Stimulated activated CD8-positive, alpha-beta memory T cell treated with anti-CD3 and anti-CD28 coated beads, Interleukin-7, amount 100 ng/mL, for 1 hour (primary cell): ENCODE measurements around the gene RAB8B.
"Not testable (repeated sequence)": the region's sequence is repeated elsewhere in the genome, so short reads cannot be mapped to it uniquely, and the experiment has no call there.

Source experiments
- DNase-seq, 2 donors: peaks; one replicate each; pipeline ENCODE4 v3.0.0-alpha.2; 2020; ENCODE audit warnings: low read depth in 2 of 2

RAB8B gene

GRCh38 chr15:63208824-63209223 is 19.4 kb downstream of the RAB8B start:
- DNase-seq: not testable (repeated sequence)

- DNase-seq: no peak
These were observed 21.0 kb downstream of the RAB8B start for GRCh38 chr15:63210151-63211091.

- no peak for DNase-seq
These were observed 21.7 kb downstream of the RAB8B start for GRCh38 chr15:63211092-63211490.

- no peak for DNase-seq
These were observed 22.1 kb downstream of the RAB8B start for GRCh38 chr15:63211549-63211948.

GRCh38 chr15:63212050-63213004 is 22.9 kb downstream of the RAB8B start:
- no peak for DNase-seq

GRCh38 chr15:63218100-63218808 is 28.8 kb downstream of the RAB8B start:
- no peak for DNase-seq

GRCh38 chr15:63219196-63219710 is 29.8 kb downstream of the RAB8B start:
- DNase-seq: no peak

- no peak for DNase-seq
These were observed 31.9 kb downstream of the RAB8B start for GRCh38 chr15:63221346-63221745.

- DNase-seq: no peak
These were observed 34.1 kb downstream of the RAB8B start for GRCh38 chr15:63223463-63223862.

- DNase-seq: no peak
These were observed 36.0 kb downstream of the RAB8B start for GRCh38 chr15:63225381-63225780.

- no peak for DNase-seq
These were observed 36.9 kb downstream of the RAB8B start for GRCh38 chr15:63226155-63226883.

GRCh38 chr15:63226966-63227401 is 37.6 kb downstream of the RAB8B start:
- no peak for DNase-seq

GRCh38 chr15:63227689-63228088 is 38.3 kb downstream of the RAB8B start:
- DNase-seq: no peak

- no peak for DNase-seq
These were observed 41.8 kb downstream of the RAB8B start for GRCh38 chr15:63231206-63231605.

GRCh38 chr15:63231706-63232105 is 42.3 kb downstream of the RAB8B start:
- no peak for DNase-seq

- DNase-seq: no peak
These were observed 43.0 kb downstream of the RAB8B start for GRCh38 chr15:63232405-63232804.

GRCh38 chr15:63232943-63233342 is 43.5 kb downstream of the RAB8B start:
- no peak for DNase-seq

GRCh38 chr15:63233667-63234423 is 44.4 kb downstream of the RAB8B start:
- no peak for DNase-seq

- no peak for DNase-seq
These were observed 45.1 kb downstream of the RAB8B start for GRCh38 chr15:63234451-63234870.

- no peak for DNase-seq
These were observed 46.9 kb downstream of the RAB8B start for GRCh38 chr15:63236272-63236671.
